GM13976 (cell line): ENCODE results near the gene PRCD.
A peak's percentile ranks its signal among the peaks of the same experiment; 100 is the strongest.

Experiments used
- DNase-seq: peaks from one replicate; pipeline ENCODE4 v3.0.0; 2012; ENCODE audit warnings: low spot score
- in situ Hi-C: fragments of 300-500 bp; cut with MboI; formaldehyde crosslinking; loops from one replicate; pipeline ENCODE4 v1.12.0; 2022; ENCODE audit warnings: low sequenced_read_pairs, mixed read lengths, inconsistent platforms; ENCODE audit not compliant: unreplicated experiment
- TF ChIP-seq, protein P1 (sequence below): IDR thresholded peaks from 2 replicates; pipeline ENCODE4 v1.5.1; 2012; ENCODE audit warnings: borderline replicate concordance, mild to moderate bottlenecking; ENCODE audit not compliant: insufficient read depth; ENCODE audit errors: extremely low read depth, missing control alignments, control extremely low read depth

The PRCD gene

GRCh38 chr17:76493505-76494167 lies 46.2 kb upstream of the PRCD start:
- no peak for DNase-seq
- in situ Hi-C loops: no loop called here

GRCh38 chr17:76495663-76496400 lies 44.0 kb upstream of the PRCD start:
- in situ Hi-C loops: no loop called here
- DNase-seq: no peak
- TF ChIP-seq, protein P1, sequence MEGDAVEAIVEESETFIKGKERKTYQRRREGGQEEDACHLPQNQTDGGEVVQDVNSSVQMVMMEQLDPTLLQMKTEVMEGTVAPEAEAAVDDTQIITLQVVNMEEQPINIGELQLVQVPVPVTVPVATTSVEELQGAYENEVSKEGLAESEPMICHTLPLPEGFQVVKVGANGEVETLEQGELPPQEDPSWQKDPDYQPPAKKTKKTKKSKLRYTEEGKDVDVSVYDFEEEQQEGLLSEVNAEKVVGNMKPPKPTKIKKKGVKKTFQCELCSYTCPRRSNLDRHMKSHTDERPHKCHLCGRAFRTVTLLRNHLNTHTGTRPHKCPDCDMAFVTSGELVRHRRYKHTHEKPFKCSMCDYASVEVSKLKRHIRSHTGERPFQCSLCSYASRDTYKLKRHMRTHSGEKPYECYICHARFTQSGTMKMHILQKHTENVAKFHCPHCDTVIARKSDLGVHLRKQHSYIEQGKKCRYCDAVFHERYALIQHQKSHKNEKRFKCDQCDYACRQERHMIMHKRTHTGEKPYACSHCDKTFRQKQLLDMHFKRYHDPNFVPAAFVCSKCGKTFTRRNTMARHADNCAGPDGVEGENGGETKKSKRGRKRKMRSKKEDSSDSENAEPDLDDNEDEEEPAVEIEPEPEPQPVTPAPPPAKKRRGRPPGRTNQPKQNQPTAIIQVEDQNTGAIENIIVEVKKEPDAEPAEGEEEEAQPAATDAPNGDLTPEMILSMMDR: no peak

More at GRCh38 chr17:76493505-76494167, 46.2 kb upstream of the PRCD start:
- TF ChIP-seq, protein P1: no peak

GRCh38 chr17:76496464-76496863 lies 43.4 kb upstream of the PRCD start:
- TF ChIP-seq, protein P1: no peak
- peak; percentile 62 for DNase-seq
- in situ Hi-C loops: no loop called here

DNA sequence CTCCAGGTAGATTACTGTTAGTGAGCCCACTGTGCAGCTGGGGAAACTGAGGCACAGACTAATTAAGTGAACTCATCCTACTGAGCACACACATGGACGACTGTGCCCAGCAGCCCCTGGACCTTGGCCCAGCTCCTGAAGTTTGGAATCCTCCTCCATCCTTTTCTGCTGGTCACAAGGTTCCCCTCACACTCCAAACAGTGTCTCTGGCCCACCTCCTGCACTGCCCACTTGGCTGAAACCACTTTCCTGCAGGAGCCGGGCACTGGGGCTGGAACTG lies 42.2 kb upstream of the PRCD start:
- no peak for DNase-seq
- TF ChIP-seq, protein P1: no peak
- in situ Hi-C loops: no loop called here

GRCh38 chr17:76497979-76498875 lies 41.6 kb upstream of the PRCD start:
- TF ChIP-seq, protein P1: no peak
- no peak for DNase-seq
- in situ Hi-C loops: no loop called here

GRCh38 chr17:76498876-76499251 lies 41.0 kb upstream of the PRCD start:
- in situ Hi-C loops: no loop called here
- peak; percentile 59 for DNase-seq

More at GRCh38 chr17:76498876-76499251, 41.0 kb upstream of the PRCD start:
- TF ChIP-seq, protein P1: no peak
